Measurements from ENCODE around the gene ZNF133. TPM values are rescaled to one million over a fixed set of nuclear protein-coding genes. Genes with fewer than 3 reads are reported as not detected.

The ZNF133 gene
- total RNA-seq, 4 donors from 2014 or later: 14.7 to 37.3 (median 21.0) TPM

GRCh38 chr20:18316166-18316565 lies 27.8 kb downstream of the ZNF133 start:
- 92% methylated on average over 15 of the region's 15 CpGs for WGBS
- no peak overlapping the region for H3K4me3 ChIP-seq
- peaks cover 32% of the 10 kb centered on the region for H3K36me3 ChIP-seq
- TF ChIP-seq POLR2AphosphoS5 (IDR thresholded peaks at IDR 0.05): no peak
- TF ChIP-seq POLR2A (IDR thresholded peaks at IDR 0.05): no peak
- no peak for TF ChIP-seq EP300 (IDR thresholded peaks at IDR 0.05)
- TF ChIP-seq CTCF (IDR thresholded peaks at IDR 0.05): no peak
- H3K27ac ChIP-seq: no peak overlapping the region
- no peaks in the 10 kb centered on the region for H3K9me3 ChIP-seq
- no peak for DNase-seq (ENCODE audit: low spot score in 2 of 2)
- no peaks in the 10 kb centered on the region for H3K4me1 ChIP-seq
- no peaks in the 10 kb centered on the region for H3K27me3 ChIP-seq

GRCh38 chr20:18321316-18321715 lies 33.0 kb downstream of the ZNF133 start:
- TF ChIP-seq POLR2AphosphoS5 (IDR thresholded peaks at IDR 0.05) (no peak), POLR2A (IDR thresholded peaks at IDR 0.05) (no peak), EP300 (IDR thresholded peaks at IDR 0.05) (no peak), CTCF (IDR thresholded peaks at IDR 0.05) (no peak)
- H3K27me3 ChIP-seq: no peaks in the 10 kb centered on the region
- H3K27ac ChIP-seq: no peak overlapping the region
- H3K36me3 ChIP-seq: peaks cover 8% of the 10 kb centered on the region
- H3K4me3 ChIP-seq: no peak overlapping the region
- no peak for DNase-seq (ENCODE audit: low spot score in 2 of 2)
- H3K4me1 ChIP-seq: no peaks in the 10 kb centered on the region
- no peaks in the 10 kb centered on the region for H3K9me3 ChIP-seq

GRCh38 chr20:18321976-18322950 lies 33.9 kb downstream of the ZNF133 start:
- TF ChIP-seq CTCF (IDR thresholded peaks at IDR 0.05) (no peak), EP300 (IDR thresholded peaks at IDR 0.05) (no peak), POLR2A (IDR thresholded peaks at IDR 0.05) (no peak), POLR2AphosphoS5 (IDR thresholded peaks at IDR 0.05) (no peak)
- H3K4me3 ChIP-seq: no peak overlapping the region
- no peaks in the 10 kb centered on the region for H3K9me3 ChIP-seq
- H3K4me1 ChIP-seq: no peaks in the 10 kb centered on the region
- peaks cover 2% of the 10 kb centered on the region for H3K36me3 ChIP-seq
- no peak overlapping the region for H3K27ac ChIP-seq
- H3K27me3 ChIP-seq: no peaks in the 10 kb centered on the region
- WGBS: 72% methylated on average over 10 of the region's 10 CpGs
- no peak for DNase-seq (ENCODE audit: low spot score in 2 of 2)

- WGBS: 93% methylated on average over 4 of the region's 4 CpGs
- H3K27ac ChIP-seq: no peak overlapping the region
- H3K27me3 ChIP-seq: no peaks in the 10 kb centered on the region
- H3K4me3 ChIP-seq: no peak overlapping the region
- no peak for DNase-seq (ENCODE audit: low spot score in 2 of 2)
- H3K9me3 ChIP-seq: no peaks in the 10 kb centered on the region
- no peaks in the 10 kb centered on the region for H3K36me3 ChIP-seq
- no peak for TF ChIP-seq POLR2A (IDR thresholded peaks at IDR 0.05)
- no peak for TF ChIP-seq CTCF (IDR thresholded peaks at IDR 0.05)
- no peak for TF ChIP-seq EP300 (IDR thresholded peaks at IDR 0.05)
- TF ChIP-seq POLR2AphosphoS5 (IDR thresholded peaks at IDR 0.05): no peak
- H3K4me1 ChIP-seq: no peaks in the 10 kb centered on the region
Observed at GRCh38 chr20:18323705-18324104, 35.4 kb downstream of the ZNF133 start.

- WGBS: 56% methylated on average over 3 of the region's 3 CpGs
Observed at GRCh38 chr20:18324596-18325089, 36.3 kb downstream of the ZNF133 start.

More at GRCh38 chr20:18324596-18325089, 36.3 kb downstream of the ZNF133 start:
- Histone ChIP-seq H3K9me3 (peaks cover 1% of the 10 kb centered on the region), H3K27me3 (no peaks in the 10 kb centered on the region), H3K4me3 (no peak overlapping the region), H3K27ac (no peak overlapping the region), H3K4me1 (no peaks in the 10 kb centered on the region), H3K36me3 (no peaks in the 10 kb centered on the region)
- no peak for DNase-seq (ENCODE audit: low spot score in 2 of 2)
- no peak for TF ChIP-seq CTCF (IDR thresholded peaks at IDR 0.05)
- no peak for TF ChIP-seq POLR2AphosphoS5 (IDR thresholded peaks at IDR 0.05)
- TF ChIP-seq POLR2A (IDR thresholded peaks at IDR 0.05): no peak
- no peak for TF ChIP-seq EP300 (IDR thresholded peaks at IDR 0.05)
